Hepatocyte (in vitro differentiated cells): ENCODE results near the gene ZNF484. TPM values are rescaled to one million over a fixed set of nuclear protein-coding genes. Genes with fewer than 3 reads are reported as not detected.

Experiments used
- DNase-seq: peaks from one replicate; pipeline ENCODE4 v3.0.0-alpha.2; 2016; ENCODE audit warnings: low spot score
- H2AFZ ChIP-seq: fragments of 200-600 bp; sonication (generic); 2 replicates; pipeline ENCODE4 v1.6.0; 2016; ENCODE audit warnings: antibody characterized with exemption, mild to moderate bottlenecking
- H3K27ac ChIP-seq: fragments of 200-600 bp; sonication (generic); 2 replicates; pipeline ENCODE4 v1.5.1; 2016; ENCODE audit warnings: mild to moderate bottlenecking
- H3K27me3 ChIP-seq: fragments of 200-600 bp; sonication (generic); 2 replicates; pipeline ENCODE4 v1.6.1; 2016
- H3K36me3 ChIP-seq: fragments of 200-600 bp; sonication (generic); replicated peaks from 2 replicates; pipeline ENCODE4 v1.5.1; 2016; ENCODE audit warnings: low read depth; ENCODE audit not compliant: insufficient read depth
- H3K4me1 ChIP-seq: fragments of 200-600 bp; sonication (generic); 2 replicates; pipeline ENCODE4 v1.5.1; 2016; ENCODE audit warnings: mild to moderate bottlenecking, moderate library complexity; ENCODE audit not compliant: insufficient read depth
- H3K4me2 ChIP-seq: fragments of 200-600 bp; sonication (generic); 2 replicates; pipeline ENCODE4 v1.6.0; 2016
- H3K4me3 ChIP-seq: fragments of 200-600 bp; sonication (generic); 2 replicates; pipeline ENCODE4 v1.5.1; 2016; ENCODE audit warnings: mild to moderate bottlenecking
- H3K79me2 ChIP-seq: fragments of 200-600 bp; sonication (generic); 2 replicates; pipeline ENCODE4 v1.6.0; 2017; ENCODE audit warnings: mild to moderate bottlenecking
- H3K9me2 ChIP-seq: fragments of 200-600 bp; sonication (generic); replicated peaks from 2 replicates; pipeline ENCODE4 v1.6.0; 2017; ENCODE audit warnings: mild to moderate bottlenecking; ENCODE audit not compliant: insufficient read depth
- H3K9me3 ChIP-seq: fragments of 200-600 bp; sonication (generic); 2 replicates; pipeline ENCODE4 v1.5.1; 2016; ENCODE audit warnings: low read depth, mild to moderate bottlenecking
- H4K20me1 ChIP-seq: fragments of 200-600 bp; sonication (generic); 2 replicates; pipeline ENCODE4 v1.6.0; 2016; ENCODE audit warnings: mild to moderate bottlenecking; ENCODE audit not compliant: insufficient read depth, poor library complexity, severe bottlenecking
- EZH2 ChIP-seq: fragments of 200-600 bp; sonication (generic); IDR thresholded peaks from 2 replicates; pipeline ENCODE4 v1.6.1; 2016; ENCODE audit warnings: antibody characterized with exemption, mild to moderate bottlenecking, borderline replicate concordance
- EZH2phosphoT487 ChIP-seq: fragments of 200-600 bp; sonication (generic); IDR thresholded peaks from one replicate; pipeline ENCODE4 v1.6.1; 2018; ENCODE audit warnings: antibody characterized with exemption, mild to moderate bottlenecking, low read depth, moderate library complexity; ENCODE audit not compliant: unreplicated experiment, severe bottlenecking
- WGBS: methylation state at CpG from one replicate; pipeline ENCODE4 v1.1.6; 2016; ENCODE audit warnings: low lambda C conversion rate; ENCODE audit errors: missing lambda C conversion rate; 5-methylcytosine and 5-hydroxymethylcytosine counted together
- polyA plus RNA-seq: library from polyadenylated mRNA; unstranded; fragments of >200 nt; fragmentation: Nextera tagmentation; extraction: Ambion mirVana; gene quantifications from 2 replicates; pipeline ENCODE4 v1.2.1, GENCODE V29; 2016
- total RNA-seq: library from RNA; depleted of rRNA; stranded (reverse); fragments of >200 nt; gene quantifications from 2 replicates; pipeline ENCODE4 v1.2.3, GENCODE V29; 2014
- TF ChIP-seq, protein P1 (sequence below): fragments of 200-600 bp; sonication (generic); IDR thresholded peaks from 2 replicates; pipeline ENCODE4 v1.5.1; 2016; ENCODE audit warnings: antibody characterized with exemption, mild to moderate bottlenecking; ENCODE audit not compliant: poor library complexity

Gene ZNF484
- total RNA-seq (9.2 and 10.3 TPM in 2 replicates), polyA plus RNA-seq (1.6 and 2.3 TPM in 2 replicates)

DNA sequence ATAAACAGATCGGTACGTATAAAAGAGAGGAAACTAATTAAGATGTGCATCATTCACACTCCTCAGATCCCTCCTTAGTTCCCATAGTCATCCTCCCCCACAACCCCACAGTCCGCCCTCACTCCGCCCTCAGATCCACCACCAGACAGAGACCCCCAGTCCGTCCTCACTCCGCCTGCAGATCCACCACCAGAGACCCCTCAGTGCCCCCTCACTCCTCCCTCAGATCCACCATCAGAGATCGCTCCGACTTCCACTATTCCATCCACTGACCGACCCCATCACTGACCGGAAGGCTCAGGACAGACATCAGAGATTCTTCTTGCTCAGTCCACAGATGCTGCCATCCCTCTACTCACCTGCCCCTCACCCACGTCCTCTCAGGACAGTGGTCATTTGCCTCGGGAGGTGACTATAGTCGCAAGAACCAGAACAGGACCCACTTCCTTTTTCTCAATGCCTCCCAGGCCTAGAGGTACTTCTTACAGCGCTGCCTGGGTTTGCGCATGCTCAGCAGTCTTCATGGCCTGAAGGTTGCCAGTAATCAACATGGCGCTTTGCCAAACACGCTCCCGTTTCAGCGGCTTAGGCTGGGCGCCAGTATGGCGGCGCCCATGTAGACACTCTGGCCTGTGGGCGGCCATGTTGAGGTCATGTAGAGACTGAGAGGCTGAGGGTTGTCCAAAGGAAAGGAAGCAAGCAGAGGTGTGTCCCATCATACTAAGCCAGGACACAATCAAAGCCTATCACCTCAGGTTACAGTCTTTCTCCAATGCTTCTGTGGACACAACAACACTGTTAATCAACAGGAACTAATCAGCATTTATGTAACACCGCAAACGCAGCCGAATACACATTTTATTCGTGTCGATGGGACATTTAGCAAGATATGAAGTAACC lies at the start of gene ZNF484:
Gene ZNF484, minus strand, starts transcription at position 508 of the 900 bp plus-strand sequence. CDS start 3,009 bp downstream, outside the sequence.
- Histone ChIP-seq H3K4me3 (peak within 1 kb of the TSS; percentile 69), H3K36me3 (no peaks in the 10 kb centered on the region), H3K4me2 (peak within 1 kb of the TSS; percentile 81), H4K20me1 (no peaks in the 10 kb centered on the region), H3K4me1 (peaks cover 6% of the 10 kb centered on the region), H3K27me3 (no peaks in the 10 kb centered on the region), H3K9me3 (no peaks in the 10 kb centered on the region), H3K27ac (peak within 1 kb of the TSS; percentile 91), H2AFZ (peak within 1 kb of the TSS; percentile 94), H3K79me2 (peaks cover 35% of the 10 kb centered on the region), H3K9me2 (no peaks in the 10 kb centered on the region)
- DNase-seq: peak; percentile 100
- 16% methylated on average over 28 of the region's 28 CpGs for WGBS
- TF ChIP-seq EZH2 (no peak), EZH2phosphoT487 (no peak)
- TF ChIP-seq, protein P1, sequence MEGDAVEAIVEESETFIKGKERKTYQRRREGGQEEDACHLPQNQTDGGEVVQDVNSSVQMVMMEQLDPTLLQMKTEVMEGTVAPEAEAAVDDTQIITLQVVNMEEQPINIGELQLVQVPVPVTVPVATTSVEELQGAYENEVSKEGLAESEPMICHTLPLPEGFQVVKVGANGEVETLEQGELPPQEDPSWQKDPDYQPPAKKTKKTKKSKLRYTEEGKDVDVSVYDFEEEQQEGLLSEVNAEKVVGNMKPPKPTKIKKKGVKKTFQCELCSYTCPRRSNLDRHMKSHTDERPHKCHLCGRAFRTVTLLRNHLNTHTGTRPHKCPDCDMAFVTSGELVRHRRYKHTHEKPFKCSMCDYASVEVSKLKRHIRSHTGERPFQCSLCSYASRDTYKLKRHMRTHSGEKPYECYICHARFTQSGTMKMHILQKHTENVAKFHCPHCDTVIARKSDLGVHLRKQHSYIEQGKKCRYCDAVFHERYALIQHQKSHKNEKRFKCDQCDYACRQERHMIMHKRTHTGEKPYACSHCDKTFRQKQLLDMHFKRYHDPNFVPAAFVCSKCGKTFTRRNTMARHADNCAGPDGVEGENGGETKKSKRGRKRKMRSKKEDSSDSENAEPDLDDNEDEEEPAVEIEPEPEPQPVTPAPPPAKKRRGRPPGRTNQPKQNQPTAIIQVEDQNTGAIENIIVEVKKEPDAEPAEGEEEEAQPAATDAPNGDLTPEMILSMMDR: no peak

DNA sequence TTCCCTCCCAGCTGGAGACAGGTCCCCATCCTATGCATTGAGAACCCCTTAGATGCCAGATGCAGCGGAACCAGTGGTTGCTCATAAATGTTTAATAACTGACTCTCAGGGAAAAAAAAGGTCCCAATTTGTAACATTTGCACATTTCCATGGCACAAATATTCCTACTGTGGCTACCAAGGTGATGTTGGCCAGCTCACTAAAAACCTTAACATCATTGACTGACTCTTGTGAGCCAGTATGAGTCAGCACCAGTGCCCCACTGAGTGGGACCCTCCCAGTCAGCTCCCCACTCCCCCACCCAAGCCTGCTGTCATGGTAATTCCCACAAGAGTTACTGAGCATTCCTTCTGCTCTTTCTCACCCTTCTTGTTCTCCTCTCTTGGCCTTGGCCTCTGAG lies 42.6 kb upstream of the ZNF484 start:
- no peak overlapping the region for H3K27ac ChIP-seq
- no peak overlapping the region for H3K4me2 ChIP-seq
- no peaks in the 10 kb centered on the region for H3K9me3 ChIP-seq
- H3K36me3 ChIP-seq: no peaks in the 10 kb centered on the region
- H3K4me3 ChIP-seq: no peak overlapping the region
- no peak overlapping the region for H2AFZ ChIP-seq
- H3K27me3 ChIP-seq: no peaks in the 10 kb centered on the region
- H3K79me2 ChIP-seq: no peaks in the 10 kb centered on the region
- DNase-seq: no peak
- 96% methylated on average over 1 of the region's 1 CpG for WGBS
- H3K9me2 ChIP-seq: no peaks in the 10 kb centered on the region
- TF ChIP-seq, protein P1: no peak
- TF ChIP-seq EZH2phosphoT487: no peak
- no peak for TF ChIP-seq EZH2
- H3K4me1 ChIP-seq: no peaks in the 10 kb centered on the region
- no peaks in the 10 kb centered on the region for H4K20me1 ChIP-seq

DNA sequence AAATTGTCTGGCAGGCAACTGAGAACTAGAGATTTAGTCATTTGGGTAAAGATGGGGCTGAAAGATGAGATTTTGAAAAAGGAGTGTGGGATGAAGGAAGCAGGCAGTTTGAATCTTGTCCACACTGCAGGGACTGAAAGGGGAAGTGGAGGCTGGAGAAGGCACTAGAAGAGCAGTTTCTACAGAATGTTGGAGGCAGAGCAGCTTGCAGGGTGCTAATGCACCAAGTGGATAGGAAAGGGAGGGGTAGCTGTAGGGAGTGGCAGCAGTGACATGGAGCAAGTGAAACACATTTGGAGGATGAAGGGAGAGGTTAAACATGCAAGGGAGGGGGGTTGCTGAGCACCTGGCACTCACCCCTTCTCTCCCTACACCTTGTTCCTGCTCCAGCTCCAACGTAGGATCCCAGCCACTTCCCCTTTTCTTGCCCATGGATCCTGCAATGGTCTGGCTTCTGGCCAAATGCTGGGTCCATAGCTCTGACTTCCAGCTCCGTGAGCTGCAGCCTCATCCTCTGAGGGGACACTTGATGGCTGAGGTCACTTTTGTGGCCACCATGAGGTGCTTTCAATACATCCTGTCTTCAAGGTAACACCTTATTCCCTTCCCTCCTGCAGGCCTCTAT lies 39.5 kb upstream of the ZNF484 start:
- Histone ChIP-seq H4K20me1 (no peaks in the 10 kb centered on the region), H3K4me1 (no peaks in the 10 kb centered on the region), H3K27ac (no peak overlapping the region), H3K36me3 (no peaks in the 10 kb centered on the region), H3K9me2 (no peaks in the 10 kb centered on the region), H3K79me2 (no peaks in the 10 kb centered on the region), H3K27me3 (no peaks in the 10 kb centered on the region), H3K4me3 (no peak overlapping the region), H3K9me3 (no peaks in the 10 kb centered on the region), H2AFZ (no peak overlapping the region), H3K4me2 (no peak overlapping the region)
- no peak for DNase-seq
- no peak for TF ChIP-seq EZH2phosphoT487
- TF ChIP-seq, protein P1: no peak
- no peak for TF ChIP-seq EZH2
- WGBS: 61% methylated on average over 2 of the region's 2 CpGs
